SK-N-SH treated with all-trans-retinoic acid at 6 μM for 48 hours (cell line): ENCODE data around the gene TTF2.

ENCODE experiments used
- ATAC-seq: fragments of 200-7000 bp; cut with Tn5 transposase; 3 replicates; pipeline ENCODE4 v1.9.1; 2020; ENCODE audit warnings: mild to moderate bottlenecking, moderate library complexity
- ARNTL ChIP-seq: fragments of 450-650 bp; formaldehyde crosslinking; IDR thresholded peaks from 2 replicates; pipeline ENCODE4 v1.5.0; 2020; ENCODE audit warnings: low read depth, mild to moderate bottlenecking, moderate library complexity, borderline replicate concordance
- BACH2 ChIP-seq: fragments of 250-450 bp; sonication (Bioruptor Pico); IDR thresholded peaks from 2 replicates; pipeline ENCODE4 v1.9.0; 2021; ENCODE audit warnings: mild to moderate bottlenecking, borderline replicate concordance
- CREB5 ChIP-seq: fragments of 250-450 bp; sonication (Bioruptor Pico); IDR thresholded peaks from 2 replicates; pipeline ENCODE4 v1.5.1; 2020; ENCODE audit warnings: low read depth, mild to moderate bottlenecking, moderate library complexity
- CSDC2 ChIP-seq: fragments of 250-450 bp; sonication (Bioruptor Pico); IDR thresholded peaks from 2 replicates; pipeline ENCODE4 v1.5.0; 2020; ENCODE audit warnings: mild to moderate bottlenecking, moderate library complexity
- CSRNP3 ChIP-seq: fragments of 250-450 bp; sonication (Bioruptor Pico); IDR thresholded peaks from 2 replicates; pipeline ENCODE4 v1.5.1; 2021; ENCODE audit warnings: mild to moderate bottlenecking, moderate library complexity
- ESRRG ChIP-seq: fragments of 250-450 bp; sonication (Bioruptor Pico); IDR thresholded peaks from 2 replicates; pipeline ENCODE4 v1.6.1; 2021; ENCODE audit warnings: mild to moderate bottlenecking
- GLIS3 ChIP-seq: fragments of 250-450 bp; sonication (Bioruptor Pico); IDR thresholded peaks from 2 replicates; pipeline ENCODE4 v1.5.0; 2020; ENCODE audit warnings: mild to moderate bottlenecking, moderate library complexity
- ISL1 ChIP-seq: fragments of 250-450 bp; sonication (Bioruptor Pico); IDR thresholded peaks from 2 replicates; pipeline ENCODE4 v2.1.2; 2022; ENCODE audit warnings: mild to moderate bottlenecking, moderate library complexity
- OSR1 ChIP-seq: fragments of 250-450 bp; sonication (Bioruptor Pico); IDR thresholded peaks from 2 replicates; pipeline ENCODE4 v1.8.0; 2022; ENCODE audit warnings: moderate library complexity, mild to moderate bottlenecking, inconsistent platforms
- PATZ1 ChIP-seq: fragments of 250-450 bp; sonication (Bioruptor Pico); IDR thresholded peaks from 2 replicates; pipeline ENCODE4 v1.8.0; 2020; ENCODE audit warnings: mild to moderate bottlenecking, moderate library complexity, borderline replicate concordance
- POU6F1 ChIP-seq: fragments of 250-450 bp; sonication (Bioruptor Pico); IDR thresholded peaks from 2 replicates; pipeline ENCODE4 v1.8.0; 2021; ENCODE audit warnings: low read depth, mild to moderate bottlenecking, moderate library complexity, borderline replicate concordance
- PPARA ChIP-seq: fragments of 250-450 bp; sonication (Bioruptor Pico); IDR thresholded peaks from 2 replicates; pipeline ENCODE4 v1.5.0; 2020; ENCODE audit warnings: mild to moderate bottlenecking, borderline replicate concordance
- RARB ChIP-seq: fragments of 250-450 bp; sonication (Bioruptor Pico); IDR thresholded peaks from 2 replicates; pipeline ENCODE4 v1.8.0; 2021; ENCODE audit warnings: mild to moderate bottlenecking, moderate library complexity
- SNAI2 ChIP-seq: fragments of 250-450 bp; sonication (Bioruptor Pico); IDR thresholded peaks from 2 replicates; pipeline ENCODE4 v1.5.0; 2020; ENCODE audit warnings: mild to moderate bottlenecking, moderate library complexity
- TCF4 ChIP-seq: fragments of 250-450 bp; sonication (Bioruptor Pico); IDR thresholded peaks from 2 replicates; pipeline ENCODE4 v1.8.0; 2021; ENCODE audit warnings: mild to moderate bottlenecking, moderate library complexity, borderline replicate concordance
- TOX ChIP-seq: fragments of 250-450 bp; sonication (Bioruptor Pico); IDR thresholded peaks from 2 replicates; pipeline ENCODE4 v1.8.0; 2021; ENCODE audit warnings: mild to moderate bottlenecking, moderate library complexity, borderline replicate concordance
- TSHZ2 ChIP-seq: fragments of 250-450 bp; sonication (Bioruptor Pico); IDR thresholded peaks from 2 replicates; pipeline ENCODE4 v1.5.0; 2020; ENCODE audit warnings: mild to moderate bottlenecking, moderate library complexity
- ZC3H10 ChIP-seq: fragments of 250-450 bp; sonication (Bioruptor Pico); IDR thresholded peaks from 2 replicates; pipeline ENCODE4 v1.5.1; 2021; ENCODE audit warnings: mild to moderate bottlenecking, moderate library complexity
- ZFP3 ChIP-seq: fragments of 250-450 bp; sonication (Bioruptor Pico); IDR thresholded peaks from 2 replicates; pipeline ENCODE4 v1.5.0; 2020; ENCODE audit warnings: mild to moderate bottlenecking, moderate library complexity
- ZFP30 ChIP-seq: fragments of 450-650 bp; formaldehyde crosslinking; IDR thresholded peaks from 2 replicates; pipeline ENCODE4 v1.5.0; 2022; ENCODE audit warnings: mild to moderate bottlenecking, moderate library complexity
- ZNF70 ChIP-seq: fragments of 450-650 bp; formaldehyde crosslinking; IDR thresholded peaks from 2 replicates; pipeline ENCODE4 v1.5.0; 2020; ENCODE audit warnings: mild to moderate bottlenecking, moderate library complexity
- ZNF8 ChIP-seq: fragments of 450-650 bp; formaldehyde crosslinking; IDR thresholded peaks from 2 replicates; pipeline ENCODE4 v1.5.0; 2020; ENCODE audit warnings: mild to moderate bottlenecking, moderate library complexity

TTF2 gene

GRCh38 chr1:117033772-117034171 is 26.4 kb upstream of the TTF2 start:
- ATAC-seq: no peak
- TF ChIP-seq TCF4 (CRISPR knock-in tag) (no peak), PPARA (CRISPR knock-in tag) (no peak), ESRRG (CRISPR knock-in tag) (no peak), ZNF70 (CRISPR knock-in tag) (no peak), ZFP30 (CRISPR knock-in tag) (no peak), PATZ1 (CRISPR knock-in tag) (no peak), ZC3H10 (CRISPR knock-in tag) (no peak), ZFP3 (CRISPR knock-in tag) (no peak)
- TF ChIP-seq, all 23 proteins: peak for 0

GRCh38 chr1:117034791-117035290 is 25.3 kb upstream of the TTF2 start:
- ATAC-seq: no peak
- TF ChIP-seq ZC3H10 (CRISPR knock-in tag) (no peak), ZNF8 (CRISPR knock-in tag) (no peak), ISL1 (no peak), GLIS3 (CRISPR knock-in tag) (no peak), CSDC2 (no peak), CSRNP3 (CRISPR knock-in tag) (no peak), TSHZ2 (CRISPR knock-in tag) (no peak), CREB5 (CRISPR knock-in tag) (no peak), ZNF70 (CRISPR knock-in tag) (no peak), BACH2 (CRISPR knock-in tag) (no peak), ZFP3 (CRISPR knock-in tag) (no peak), OSR1 (CRISPR knock-in tag) (no peak), SNAI2 (CRISPR knock-in tag) (no peak), TOX (no peak), RARB (CRISPR knock-in tag) (no peak)

- TF ChIP-seq TSHZ2 (CRISPR knock-in tag): no peak
- TF ChIP-seq PATZ1 (CRISPR knock-in tag): no peak
- no peak for TF ChIP-seq TOX
- no peak for TF ChIP-seq ESRRG (CRISPR knock-in tag)
- TF ChIP-seq PPARA (CRISPR knock-in tag): no peak
- no peak for TF ChIP-seq ARNTL (CRISPR knock-in tag)
- no peak for TF ChIP-seq ZC3H10 (CRISPR knock-in tag)
- no peak for TF ChIP-seq POU6F1 (CRISPR knock-in tag)
- TF ChIP-seq ZNF70 (CRISPR knock-in tag): no peak
- ATAC-seq: no peak
Observed at GRCh38 chr1:117036018-117036461, 24.1 kb upstream of the TTF2 start.
